Measurements from ENCODE around the gene MOGAT2. TPM values are rescaled to one million over a fixed set of nuclear protein-coding genes. Genes with fewer than 3 reads are reported as not detected.

The MOGAT2 gene
- total and polyA plus RNA-seq, 2 of the 13 experiments (the other 11 are each of a cell fraction or from before 2014, with no cell fraction given): 27.2 to 27.8 TPM

- TF ChIP-seq ZNF337 (CRISPR knock-in tag; IDR thresholded peaks at IDR 0.05; ENCODE audit: borderline replicate concordance, low read depth) (peak; percentile 62; the same call in 1 of the 2 replicates), DBP (CRISPR knock-in tag; IDR thresholded peaks at IDR 0.05; ENCODE audit: not compliant biosample characterization) (peak; percentile 58), CSRNP1 (CRISPR knock-in tag; IDR thresholded peaks at IDR 0.05) (peak; percentile 96), ZNF432 (CRISPR knock-in tag; IDR thresholded peaks at IDR 0.05; ENCODE audit: borderline replicate concordance) (no peak), NFIC (IDR thresholded peaks at IDR 0.05; ENCODE audit: low read length) (no peak), ZNF605 (CRISPR knock-in tag; IDR thresholded peaks at IDR 0.05) (peak; percentile 58; the same call in 1 of the 2 replicates), EEA1 (CRISPR knock-in tag; IDR thresholded peaks at IDR 0.05; ENCODE audit: borderline replicate concordance) (peak; percentile 51; the same call in 1 of the 2 replicates), ZNF451 (CRISPR knock-in tag; IDR thresholded peaks at IDR 0.05) (no peak), ZNF253 (CRISPR knock-in tag; IDR thresholded peaks at IDR 0.05; ENCODE audit: borderline replicate concordance) (no peak), ZNF646 (CRISPR knock-in tag; IDR thresholded peaks at IDR 0.05) (0 out of 2 replicates have a peak, but pooled peaks have one; percentile 27), CBX2 (IDR thresholded peaks at IDR 0.05; ENCODE audit: low read depth, low read length) (no peak), CBX2 (CRISPR knock-in tag; IDR thresholded peaks at IDR 0.05; ENCODE audit: low read depth) (0 out of 2 replicates have a peak, but pooled peaks have one; percentile 32), IRF9 (CRISPR knock-in tag; IDR thresholded peaks at IDR 0.05; ENCODE audit: borderline replicate concordance) (peak; percentile 61; the same call in 1 of the 2 replicates), USF2 (IDR thresholded peaks at IDR 0.05; ENCODE audit: low read depth, low read length) (no peak), USF2 (CRISPR knock-in tag; IDR thresholded peaks at IDR 0.05; ENCODE audit: borderline replicate concordance) (peak; percentile 52)
These were observed 50.7 kb downstream of the MOGAT2 start, which contains the start of gene DGAT2 (continued) for GRCh38 chr11:75768112-75768908.
